A549 (cell line): Measurements from ENCODE around the gene TMEM100. TPM values are rescaled to one million over a fixed set of nuclear protein-coding genes. Genes with fewer than 3 reads are reported as not detected.

Experiments used
- ATAC-seq, 2 experiments: fragments of 200-7000 bp in 1 of 2; fragments of >200 bp in 1 of 2; cut with Nextera tagmentation in 1 of 2; cut with Tn5 transposase in 1 of 2; 3 replicates each; pipeline versions ENCODE4 v1.8.0 to v1.9.1; 2018 to 2020; ENCODE audit warnings: mild to moderate bottlenecking in 1 of 2, moderate library complexity in 1 of 2
- CTCF ChIA-PET: fragments of 300-600 bp; sonication (Branson Sonifier 250); formaldehyde crosslinking; extraction: SDS; loops from one replicate; lab custom pipeline; 2021; ENCODE audit warnings: antibody characterized with exemption, inconsistent platforms; lab: Yijun Ruan, JAX
- POLR2A ChIA-PET: fragments of 350-600 bp; formaldehyde crosslinking; extraction: SDS; loops from one replicate; lab custom pipeline; 2021; ENCODE audit warnings: antibody characterized with exemption, inconsistent platforms; lab: Yijun Ruan, JAX
- DNase-seq, 2 experiments: peaks; one replicate each; pipeline versions ENCODE4 v3.0.0 to v3.0.0-alpha.2; 2011 to 2016; ENCODE audit warnings: low read depth in 1 of 2, low spot score in 1 of 2
- FAIRE-seq: peaks from 2 replicates; lab custom pipeline; 2011; peaks lifted over from hg19 to GRCh38; lab: Jason Lieb, UNC
- H3K27ac ChIP-seq, 2 experiments: fragments of >200 bp; sonication (Bioruptor Twin); formaldehyde crosslinking; 3 replicates each; pipeline ENCODE4 v1.5.1; 2016 to 2017
- H3K4me1 ChIP-seq: fragments of >200 bp; sonication (Bioruptor Twin); formaldehyde crosslinking; 3 replicates; pipeline ENCODE4 v1.6.1; 2016
- H3K4me2 ChIP-seq: fragments of >200 bp; sonication (Bioruptor Twin); formaldehyde crosslinking; 3 replicates; pipeline ENCODE4 v1.6.1; 2016
- H3K4me3 ChIP-seq: fragments of >200 bp; sonication (Bioruptor Twin); formaldehyde crosslinking; 3 replicates; pipeline ENCODE4 v1.5.1; 2016
- H3K9me3 ChIP-seq: fragments of >200 bp; sonication (Bioruptor Twin); formaldehyde crosslinking; 3 replicates; pipeline ENCODE4 v1.6.1; 2016
- BHLHE40 ChIP-seq: IDR thresholded peaks from 2 replicates; pipeline ENCODE4 v1.6.1; 2012; ENCODE audit warnings: low read depth, low read length, inconsistent platforms
- CEBPB ChIP-seq, 2 experiments: fragments of >200 bp in 1 of 2; sonication (Bioruptor Twin) in 1 of 2; formaldehyde crosslinking in 1 of 2; IDR thresholded peaks; 2 replicates each; pipeline ENCODE4 v1.6.1; 2012 to 2016
- CTCF ChIP-seq: fragments of >200 bp; sonication (Bioruptor Twin); formaldehyde crosslinking; IDR thresholded peaks from 3 replicates; pipeline ENCODE4 v1.5.1; 2016
- FOSB ChIP-seq: fragments of 250-450 bp; sonication (Bioruptor Pico); IDR thresholded peaks from 2 replicates; pipeline ENCODE4 v1.5.0; 2020; ENCODE audit warnings: mild to moderate bottlenecking, moderate library complexity
- FOSL2 ChIP-seq, 2 experiments: fragments of 450-650 bp in 1 of 2; fragments of >200 bp in 1 of 2; sonication (Bioruptor Twin) in 1 of 2; formaldehyde crosslinking; IDR thresholded peaks; 2 replicates each; pipeline versions ENCODE4 v1.5.0 to v1.6.1; 2016 to 2020; ENCODE audit warnings: mild to moderate bottlenecking in 1 of 2, moderate library complexity in 1 of 2
- GATA3 ChIP-seq: IDR thresholded peaks from 2 replicates; pipeline ENCODE4 v1.6.1; 2012; ENCODE audit warnings: borderline replicate concordance
- HES2 ChIP-seq: fragments of >200 bp; sonication (Bioruptor Twin); formaldehyde crosslinking; IDR thresholded peaks from 2 replicates; pipeline ENCODE4 v1.6.1; 2016
- HMGXB4 ChIP-seq: fragments of 250-450 bp; sonication (Bioruptor Pico); IDR thresholded peaks from 2 replicates; pipeline ENCODE4 v1.5.0; 2021; ENCODE audit warnings: mild to moderate bottlenecking, moderate library complexity, borderline replicate concordance
- HOXA7 ChIP-seq: fragments of 250-450 bp; sonication (Bioruptor Pico); IDR thresholded peaks from 2 replicates; pipeline ENCODE4 v1.5.0; 2020; ENCODE audit warnings: mild to moderate bottlenecking, moderate library complexity
- HOXB5 ChIP-seq: fragments of 250-450 bp; sonication (Bioruptor Pico); IDR thresholded peaks from 2 replicates; pipeline ENCODE4 v1.5.0; 2020; ENCODE audit warnings: mild to moderate bottlenecking, moderate library complexity
- JUN ChIP-seq, 2 experiments: fragments of >200 bp; sonication (Bioruptor Twin); formaldehyde crosslinking; IDR thresholded peaks; 2 replicates in 1 of 2; 3 replicates in 1 of 2; pipeline ENCODE4 v1.6.1; 2016 to 2017
- KDM1A ChIP-seq: fragments of 200-600 bp; sonication (generic); IDR thresholded peaks from 2 replicates; pipeline ENCODE4 v1.6.1; 2016; ENCODE audit warnings: low read depth, mild to moderate bottlenecking
- KDM5A ChIP-seq: fragments of 200-600 bp; sonication (generic); IDR thresholded peaks from 2 replicates; pipeline ENCODE4 v1.6.1; 2016; ENCODE audit warnings: antibody characterized with exemption, mild to moderate bottlenecking
- MAFK ChIP-seq: fragments of 450-650 bp; IDR thresholded peaks from 2 replicates; pipeline ENCODE4 v1.6.1; 2014; ENCODE audit not compliant: partially characterized antibody
- MAX ChIP-seq: IDR thresholded peaks from 2 replicates; pipeline ENCODE4 v1.6.1; 2012
- PBX3 ChIP-seq: IDR thresholded peaks from 2 replicates; pipeline ENCODE4 v1.6.1; 2012
- RCOR1 ChIP-seq: fragments of 150-350 bp; IDR thresholded peaks from 2 replicates; pipeline ENCODE4 v1.6.1; 2014; ENCODE audit warnings: antibody characterized with exemption, low read length, low read depth
- REST ChIP-seq: fragments of 200-600 bp; sonication (generic); IDR thresholded peaks from 2 replicates; pipeline ENCODE4 v1.6.1; 2016; ENCODE audit warnings: antibody characterized with exemption, mild to moderate bottlenecking, moderate library complexity
- SMC3 ChIP-seq: fragments of >200 bp; sonication (Bioruptor Twin); formaldehyde crosslinking; IDR thresholded peaks from 3 replicates; pipeline ENCODE4 v1.6.1; 2018; ENCODE audit warnings: inconsistent platforms
- TP53 ChIP-seq: fragments of 250-450 bp; sonication (Bioruptor Pico); IDR thresholded peaks from 2 replicates; pipeline ENCODE4 v1.5.0; 2021; ENCODE audit warnings: mild to moderate bottlenecking, moderate library complexity
- ZNF302 ChIP-seq: fragments of 250-450 bp; sonication (Bioruptor Pico); IDR thresholded peaks from 2 replicates; pipeline ENCODE4 v1.9.0; 2021; ENCODE audit warnings: inconsistent platforms, mild to moderate bottlenecking, moderate library complexity
- WGBS: methylation state at CpG from one replicate; pipeline ENCODE4 v1.1.6; 2017; ENCODE audit errors: missing lambda C conversion rate; 5-methylcytosine and 5-hydroxymethylcytosine counted together
- polyA plus RNA-seq, 4 experiments: library from polyadenylated mRNA; depleted of rRNA in 3 of 4; stranded (reverse); fragments of >200 nt; fragmentation: RNase III in 1 of 4; extraction: RNeasy Plus Mini Kit Qiagen cat#74134 plus additional on column Dnase treatment in 1 of 4; gene quantifications; 2 replicates in 3 of 4; 3 replicates in 1 of 4; pipeline ENCODE4 v1.2.3, GENCODE V29; 2011 to 2017

TMEM100 gene
- polyA plus RNA-seq, 2 of the 4 experiments (the other 2 are of a cell fraction) = not detected

GRCh38 chr17:55742272-55743102, 19.8 kb upstream of the TMEM100 start:
- ATAC-seq (peak in 1 of 2 experiments; percentile 53; a peak in 3 of 6 replicates), FAIRE-seq (peak; percentile 7), DNase-seq (no peak)
- Histone ChIP-seq H3K4me1 (peaks cover 8% of the 10 kb centered on the region; the same call in 1 of the 3 replicates), H3K4me3 (no peak overlapping the region), H3K4me2 (peak overlapping the region; percentile 33), H3K27ac (no peak overlapping the region), H3K9me3 (no peaks in the 10 kb centered on the region)
- ChIA-PET CTCF (interaction anchor here (1.0 to 13.7 kb wide), 6 partner anchors 9 to 228 kb away, joined by 3 to 114 read pairs (median 4); partner anchors contain the start of gene PCTP), POLR2A (interaction anchor here (0.9 kb wide), 1 partner anchor 9 kb away, joined by 4 read pairs; no protein-coding TSS in a partner anchor)
- 59% methylated on average over 12 of the region's 12 CpGs for WGBS
- no peak for TF ChIP-seq FOSB (CRISPR knock-in tag)
- TF ChIP-seq GATA3 = no peak
- TF ChIP-seq ZNF302 (CRISPR knock-in tag) = no peak
- TF ChIP-seq HOXB5 (CRISPR knock-in tag) = no peak
- no peak for TF ChIP-seq BHLHE40
- TF ChIP-seq MAFK = peak; percentile 13
- TF ChIP-seq KDM5A = no peak

- 58% methylated on average over 3 of the region's 3 CpGs for WGBS
- no peak overlapping the region for H3K27ac ChIP-seq
- POLR2A ChIA-PET = no interaction called here
- peak; percentile 94 for FAIRE-seq
- no peak for ATAC-seq
- DNase-seq = no peak
- no peak overlapping the region for H3K4me2 ChIP-seq
- peaks cover 8% of the 10 kb centered on the region; the same call in 1 of the 3 replicates for H3K4me1 ChIP-seq
- CTCF ChIA-PET = interaction anchor here (1.0 to 13.7 kb wide), 4 partner anchors 10 to 227 kb away, joined by 3 to 114 read pairs (median 6); partner anchors contain the start of gene PCTP
- H3K9me3 ChIP-seq = no peaks in the 10 kb centered on the region
- TF ChIP-seq FOSB (CRISPR knock-in tag) (no peak), TP53 (CRISPR knock-in tag) (no peak), KDM5A (no peak), JUN (IDR thresholded peaks at IDR 0.05) (no peak), HOXA7 (CRISPR knock-in tag) (no peak), KDM1A (no peak), RCOR1 (no peak), FOSL2 (IDR thresholded peaks at IDR 0.05) (no peak), FOSL2 (CRISPR knock-in tag; IDR thresholded peaks at IDR 0.05) (no peak), HMGXB4 (CRISPR knock-in tag) (no peak), HES2 (no peak), MAX (no peak), SMC3 (no peak), CEBPB (IDR thresholded peaks at IDR 0.05) (no peak)
- no peak overlapping the region for H3K4me3 ChIP-seq
Observed at GRCh38 chr17:55741356-55741700, 18.7 kb upstream of the TMEM100 start.

GRCh38 chr17:55740511-55741355, 18.1 kb upstream of the TMEM100 start:
- POLR2A ChIA-PET = no interaction called here
- Histone ChIP-seq H3K4me3 (no peak overlapping the region), H3K9me3 (no peaks in the 10 kb centered on the region), H3K4me1 (peaks cover 8% of the 10 kb centered on the region; the same call in 1 of the 3 replicates), H3K27ac (no peak overlapping the region), H3K4me2 (no peak overlapping the region)
- FAIRE-seq (no peak), DNase-seq (no peak), ATAC-seq (peak in 1 of 2 experiments; percentile 29; a peak in 1 of 6 replicates)
- 73% methylated on average over 10 of the region's 10 CpGs for WGBS
- CTCF ChIA-PET = interaction anchor here (1.9 to 13.7 kb wide), 2 partner anchors 10 to 213 kb away, joined by 8 to 114 read pairs; partner anchors contain the start of gene PCTP
- TF ChIP-seq PBX3 (no peak), REST (no peak), CTCF (no peak)
